Liver (tissue), 9 donors: Measurements from ENCODE around the gene NUP107. TPM values are rescaled to one million over a fixed set of nuclear protein-coding genes. Genes with fewer than 3 reads are reported as not detected.
"Not testable (repeated sequence)": the region's sequence is repeated elsewhere in the genome, so short reads cannot be mapped to it uniquely, and the experiment has no call there.

Experiments
- DNase-seq: peaks from one replicate; pipeline ENCODE4 v3.0.0-alpha.2; 2017; ENCODE audit warnings: low spot score
- H3K27ac ChIP-seq, 2 donors: one replicate each; pipeline ENCODE4 v1.7.0; 2013; ENCODE audit warnings: inconsistent platforms in 2 of 2, low read length in 2 of 2, control low read depth in 1 of 2, low read depth in 1 of 2, mild to moderate bottlenecking in 1 of 2
- H3K27me3 ChIP-seq, 4 donors: one replicate each; pipeline versions ENCODE4 v1.6.1 to v1.7.0; 2013; ENCODE audit warnings: low read length in 3 of 4, inconsistent platforms in 1 of 4, mild to moderate bottlenecking in 1 of 4, moderate library complexity in 1 of 4; ENCODE audit not compliant: control insufficient read depth in 4 of 4, insufficient read depth in 4 of 4
- H3K36me3 ChIP-seq, 4 donors: one replicate each; pipeline versions ENCODE4 v1.6.1 to v1.7.0; 2013; ENCODE audit warnings: low read length in 3 of 4, mild to moderate bottlenecking in 3 of 4, low read depth in 1 of 4, moderate library complexity in 1 of 4; ENCODE audit not compliant: control insufficient read depth in 4 of 4, insufficient read depth in 3 of 4
- H3K4me1 ChIP-seq, 4 donors: one replicate each; pipeline versions ENCODE4 v1.6.1 to v1.7.0; 2013; ENCODE audit warnings: low read length in 3 of 4, mild to moderate bottlenecking in 3 of 4, moderate library complexity in 1 of 4; ENCODE audit not compliant: control insufficient read depth in 4 of 4, insufficient read depth in 4 of 4
- H3K4me3 ChIP-seq, 3 donors: one replicate each; pipeline versions ENCODE4 v1.6.1 to v1.7.0; 2013; ENCODE audit warnings: low read length in 3 of 3, control low read depth in 1 of 3, low read depth in 1 of 3, mild to moderate bottlenecking in 1 of 3
- H3K9ac ChIP-seq, 2 donors: one replicate each; pipeline ENCODE4 v1.7.0; 2013; ENCODE audit warnings: low read length in 2 of 2, mild to moderate bottlenecking in 2 of 2, moderate library complexity in 2 of 2, control low read depth in 1 of 2, low read depth in 1 of 2
- H3K9me3 ChIP-seq, 4 donors: one replicate each; pipeline versions ENCODE4 v1.6.1 to v1.7.0; 2013; ENCODE audit warnings: low read length in 3 of 4; ENCODE audit not compliant: control insufficient read depth in 4 of 4
- EGR1 ChIP-seq, 2 donors: IDR thresholded peaks; 2 replicates each; pipeline ENCODE4 v1.6.1; 2016 to 2018; ENCODE audit warnings: antibody characterized with exemption in 2 of 2, low read depth in 2 of 2
- FOXA1 ChIP-seq: IDR thresholded peaks from 2 replicates; pipeline ENCODE4 v1.6.1; 2016; ENCODE audit warnings: antibody characterized with exemption
- FOXA2 ChIP-seq: IDR thresholded peaks from 2 replicates; pipeline ENCODE4 v1.6.1; 2016; ENCODE audit warnings: antibody characterized with exemption
- GABPA ChIP-seq, 2 donors: IDR thresholded peaks in 1 of 2; conservative IDR thresholded peaks in 1 of 2; 2 replicates each; pipeline ENCODE4 v1.6.1; 2016; ENCODE audit warnings: antibody characterized with exemption in 2 of 2, mild to moderate bottlenecking in 1 of 2, moderate library complexity in 1 of 2
- HNF4A ChIP-seq, 2 donors: conservative IDR thresholded peaks; 2 replicates each; pipeline ENCODE4 v1.6.1; 2016; ENCODE audit warnings: antibody characterized with exemption in 2 of 2, mild to moderate bottlenecking in 2 of 2
- HNF4G ChIP-seq: IDR thresholded peaks from 2 replicates; pipeline ENCODE4 v1.6.1; 2016; ENCODE audit warnings: antibody characterized with exemption
- JUND ChIP-seq, 2 donors: IDR thresholded peaks; 2 replicates each; pipeline ENCODE4 v1.6.1; 2016; ENCODE audit warnings: antibody characterized with exemption in 2 of 2
- MAX ChIP-seq: IDR thresholded peaks from 2 replicates; pipeline ENCODE4 v1.6.1; 2016; ENCODE audit warnings: antibody characterized with exemption
- NR2F2 ChIP-seq: IDR thresholded peaks from 2 replicates; pipeline ENCODE4 v1.6.1; 2016; ENCODE audit warnings: antibody characterized with exemption
- RAD21 ChIP-seq, 2 donors: IDR thresholded peaks; 2 replicates each; pipeline ENCODE4 v1.6.1; 2016; ENCODE audit warnings: antibody characterized with exemption in 2 of 2, mild to moderate bottlenecking in 2 of 2
- REST ChIP-seq: IDR thresholded peaks from 2 replicates; pipeline ENCODE4 v1.6.1; 2016; ENCODE audit warnings: antibody characterized with exemption, mild to moderate bottlenecking
- RXRA ChIP-seq, 2 donors: IDR thresholded peaks; 2 replicates each; pipeline ENCODE4 v1.6.1; 2017 to 2018; ENCODE audit warnings: antibody characterized with exemption in 2 of 2, mild to moderate bottlenecking in 1 of 2
- SP1 ChIP-seq: IDR thresholded peaks from 2 replicates; pipeline ENCODE4 v1.6.1; 2018; ENCODE audit warnings: antibody characterized with exemption, mild to moderate bottlenecking
- TAF1 ChIP-seq: conservative IDR thresholded peaks from 2 replicates; pipeline ENCODE4 v1.6.1; 2016; ENCODE audit warnings: antibody characterized with exemption, mild to moderate bottlenecking
- YY1 ChIP-seq: IDR thresholded peaks from 2 replicates; pipeline ENCODE4 v1.6.1; 2016; ENCODE audit warnings: antibody characterized with exemption, mild to moderate bottlenecking
- WGBS: extraction: QIAGEN DNeasy Blood & Tissue Kit; methylation state at CpG from one replicate; pipeline ENCODE4 v1.1.7; 2013; 5-methylcytosine and 5-hydroxymethylcytosine counted together
- polyA plus RNA-seq, 2 donors: library from polyadenylated mRNA; stranded (reverse) in 1 of 2; unstranded in 1 of 2; fragments of 200-250 nt in 1 of 2; fragments of >200 nt in 1 of 2; fragmentation: Nextera tagmentation in 1 of 2; extraction: Ambion mirVana in 1 of 2; gene quantifications; one replicate each; pipeline versions ENCODE4 v1.2.1 to v1.2.3, GENCODE V29; 2013 to 2015
- total RNA-seq, 2 donors: library from RNA; depleted of rRNA; stranded (reverse); fragments of >200 nt; gene quantifications; one replicate each; pipeline ENCODE4 v1.2.3, GENCODE V29; 2014
- TF ChIP-seq, protein P1 (sequence below): IDR thresholded peaks from 2 replicates; pipeline ENCODE4 v1.6.1; 2016; ENCODE audit warnings: antibody characterized with exemption
- TF ChIP-seq, protein P2 (sequence below): fragments of 150-350 bp; IDR thresholded peaks from 2 replicates; pipeline ENCODE4 v1.5.1; 2017; ENCODE audit warnings: improper control_type of control experiment, low read depth, low read length; ENCODE audit not compliant: missing input control
- TF ChIP-seq, protein P3 (sequence below): IDR thresholded peaks from 2 replicates; pipeline ENCODE4 v1.6.1; 2016; ENCODE audit warnings: antibody characterized with exemption
- donor health status: healthy.
- donor health status: healthy.
- donor health status: healthy.
- donor health status: healthy.
- donor health status: healthy.

The NUP107 gene
- total RNA-seq (10 to 100 TPM; 20.7 to 38.3 TPM), polyA plus RNA-seq (10 to 100 TPM in 1 of 2 donors, 1 to 10 TPM in 1; 6.3 to 11.7 TPM)

- Histone ChIP-seq H3K27ac (peak within 1 kb of the TSS; percentile 74 to 83), H3K9ac (peak within 1 kb of the TSS; percentile 79 to 93), H3K4me1 (peaks cover 0 to 24% (median 19%) of the 10 kb centered on the region in 4 donors), H3K27me3 (no peaks in the 10 kb centered on the region), H3K4me3 (peak within 1 kb of the TSS; percentile 88 to 98 (median 90)), H3K9me3 (no peaks in the 10 kb centered on the region), H3K36me3 (peaks cover 2 to 13% (median 8%) of the 10 kb centered on the region in 4 donors)
- peak; percentile 98 for DNase-seq
- under 1% methylated on average over 44 of the region's 44 CpGs for WGBS
- TF ChIP-seq, protein P1, sequence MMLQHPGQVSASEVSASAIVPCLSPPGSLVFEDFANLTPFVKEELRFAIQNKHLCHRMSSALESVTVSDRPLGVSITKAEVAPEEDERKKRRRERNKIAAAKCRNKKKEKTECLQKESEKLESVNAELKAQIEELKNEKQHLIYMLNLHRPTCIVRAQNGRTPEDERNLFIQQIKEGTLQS = peak; percentile 68
- peak; percentile 73 to 79 for TF ChIP-seq EGR1 (IDR thresholded peaks at IDR 0.05; ENCODE audit: low read depth in 2 of 2)
- TF ChIP-seq, protein P2, sequence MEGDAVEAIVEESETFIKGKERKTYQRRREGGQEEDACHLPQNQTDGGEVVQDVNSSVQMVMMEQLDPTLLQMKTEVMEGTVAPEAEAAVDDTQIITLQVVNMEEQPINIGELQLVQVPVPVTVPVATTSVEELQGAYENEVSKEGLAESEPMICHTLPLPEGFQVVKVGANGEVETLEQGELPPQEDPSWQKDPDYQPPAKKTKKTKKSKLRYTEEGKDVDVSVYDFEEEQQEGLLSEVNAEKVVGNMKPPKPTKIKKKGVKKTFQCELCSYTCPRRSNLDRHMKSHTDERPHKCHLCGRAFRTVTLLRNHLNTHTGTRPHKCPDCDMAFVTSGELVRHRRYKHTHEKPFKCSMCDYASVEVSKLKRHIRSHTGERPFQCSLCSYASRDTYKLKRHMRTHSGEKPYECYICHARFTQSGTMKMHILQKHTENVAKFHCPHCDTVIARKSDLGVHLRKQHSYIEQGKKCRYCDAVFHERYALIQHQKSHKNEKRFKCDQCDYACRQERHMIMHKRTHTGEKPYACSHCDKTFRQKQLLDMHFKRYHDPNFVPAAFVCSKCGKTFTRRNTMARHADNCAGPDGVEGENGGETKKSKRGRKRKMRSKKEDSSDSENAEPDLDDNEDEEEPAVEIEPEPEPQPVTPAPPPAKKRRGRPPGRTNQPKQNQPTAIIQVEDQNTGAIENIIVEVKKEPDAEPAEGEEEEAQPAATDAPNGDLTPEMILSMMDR = peak; percentile 35
- peak; percentile 99 to 100 for TF ChIP-seq GABPA (IDR thresholded peaks at IDR 0.05 in 1 of 2, conservative IDR thresholded peaks at IDR 0.05 in 1 of 2)
- TF ChIP-seq RAD21 (IDR thresholded peaks at IDR 0.05) = peak; percentile 69 to 71
- TF ChIP-seq YY1 = peak; percentile 86
- peak; percentile 36 for TF ChIP-seq FOXA1
- peak; percentile 94 for TF ChIP-seq SP1
- peak; percentile 42 for TF ChIP-seq NR2F2
- TF ChIP-seq FOXA2 = peak; percentile 26
- TF ChIP-seq, protein P3, sequence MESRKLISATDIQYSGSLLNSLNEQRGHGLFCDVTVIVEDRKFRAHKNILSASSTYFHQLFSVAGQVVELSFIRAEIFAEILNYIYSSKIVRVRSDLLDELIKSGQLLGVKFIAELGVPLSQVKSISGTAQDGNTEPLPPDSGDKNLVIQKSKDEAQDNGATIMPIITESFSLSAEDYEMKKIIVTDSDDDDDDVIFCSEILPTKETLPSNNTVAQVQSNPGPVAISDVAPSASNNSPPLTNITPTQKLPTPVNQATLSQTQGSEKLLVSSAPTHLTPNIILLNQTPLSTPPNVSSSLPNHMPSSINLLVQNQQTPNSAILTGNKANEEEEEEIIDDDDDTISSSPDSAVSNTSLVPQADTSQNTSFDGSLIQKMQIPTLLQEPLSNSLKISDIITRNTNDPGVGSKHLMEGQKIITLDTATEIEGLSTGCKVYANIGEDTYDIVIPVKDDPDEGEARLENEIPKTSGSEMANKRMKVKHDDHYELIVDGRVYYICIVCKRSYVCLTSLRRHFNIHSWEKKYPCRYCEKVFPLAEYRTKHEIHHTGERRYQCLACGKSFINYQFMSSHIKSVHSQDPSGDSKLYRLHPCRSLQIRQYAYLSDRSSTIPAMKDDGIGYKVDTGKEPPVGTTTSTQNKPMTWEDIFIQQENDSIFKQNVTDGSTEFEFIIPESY = peak; percentile 84
- TF ChIP-seq HNF4A (conservative IDR thresholded peaks at IDR 0.05) = peak; percentile 91 to 93
- TF ChIP-seq JUND (IDR thresholded peaks at IDR 0.05) = peak; percentile 46 to 83
- peak; percentile 90 for TF ChIP-seq REST
- peak; percentile 59 to 72 for TF ChIP-seq RXRA (IDR thresholded peaks at IDR 0.05)
- TF ChIP-seq MAX = peak; percentile 94
- peak; percentile 86 for TF ChIP-seq TAF1
- peak; percentile 81 for TF ChIP-seq HNF4G
Observed at GRCh38 chr12:68686595-68687521, at the start of gene NUP107. Gene NUP107, plus strand, starts transcription at chr12:68686978. Its CDS starts 88 bp downstream, at chr12:68687066.

- DNase-seq, H3K4me3 ChIP-seq, H3K9me3 ChIP-seq, H3K27me3 ChIP-seq, H3K9ac ChIP-seq, H3K27ac ChIP-seq, H3K36me3 ChIP-seq: not testable (repeated sequence)
- peaks cover 5 to 26% (median 16%) of the 10 kb centered on the region in 4 donors for H3K4me1 ChIP-seq
- 95% methylated on average over 3 of the region's 3 CpGs for WGBS
Observed at GRCh38 chr12:68637439-68637838, 49.3 kb upstream of the NUP107 start.
